Esophagus squamous epithelium (tissue), 4 donors: ENCODE results near the gene USP50.

Source experiments
- POLR2A ChIP-seq, 4 donors: fragments of 450-650 bp; IDR thresholded peaks; one replicate each; pipeline ENCODE4 v1.6.1; 2017; ENCODE audit warnings: antibody characterized with exemption in 4 of 4, mild to moderate bottlenecking in 4 of 4, moderate library complexity in 3 of 4
- TF ChIP-seq, protein P1 (sequence below), 6 experiments: fragments of 450-650 bp in 4 of 6; fragments of 200-600 bp in 2 of 6; sonication (generic) in 2 of 6; IDR thresholded peaks; one replicate each; pipeline ENCODE4 v1.5.1; 2016 to 2019; ENCODE audit warnings: antibody characterized with exemption in 6 of 6, mild to moderate bottlenecking in 4 of 6, moderate library complexity in 4 of 6

GRCh38 chr15:50593761-50594160 is 47.3 kb upstream of the USP50 start:
- TF ChIP-seq POLR2A (IDR thresholded peaks at IDR 0.05), result no peak
- TF ChIP-seq, protein P1, sequence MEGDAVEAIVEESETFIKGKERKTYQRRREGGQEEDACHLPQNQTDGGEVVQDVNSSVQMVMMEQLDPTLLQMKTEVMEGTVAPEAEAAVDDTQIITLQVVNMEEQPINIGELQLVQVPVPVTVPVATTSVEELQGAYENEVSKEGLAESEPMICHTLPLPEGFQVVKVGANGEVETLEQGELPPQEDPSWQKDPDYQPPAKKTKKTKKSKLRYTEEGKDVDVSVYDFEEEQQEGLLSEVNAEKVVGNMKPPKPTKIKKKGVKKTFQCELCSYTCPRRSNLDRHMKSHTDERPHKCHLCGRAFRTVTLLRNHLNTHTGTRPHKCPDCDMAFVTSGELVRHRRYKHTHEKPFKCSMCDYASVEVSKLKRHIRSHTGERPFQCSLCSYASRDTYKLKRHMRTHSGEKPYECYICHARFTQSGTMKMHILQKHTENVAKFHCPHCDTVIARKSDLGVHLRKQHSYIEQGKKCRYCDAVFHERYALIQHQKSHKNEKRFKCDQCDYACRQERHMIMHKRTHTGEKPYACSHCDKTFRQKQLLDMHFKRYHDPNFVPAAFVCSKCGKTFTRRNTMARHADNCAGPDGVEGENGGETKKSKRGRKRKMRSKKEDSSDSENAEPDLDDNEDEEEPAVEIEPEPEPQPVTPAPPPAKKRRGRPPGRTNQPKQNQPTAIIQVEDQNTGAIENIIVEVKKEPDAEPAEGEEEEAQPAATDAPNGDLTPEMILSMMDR (IDR thresholded peaks at IDR 0.05), result no peak
